GM18505 (cell line): ENCODE measurements around the gene ZBP1.

Experiments used
- ATAC-seq: cut with Tn5 transposase; IDR thresholded peaks from one replicate; pipeline ENCODE4 v1.9.1; 2021; ENCODE audit not compliant: unreplicated experiment
- POLR2A ChIP-seq: IDR thresholded peaks from 4 replicates; pipeline ENCODE4 v1.6.1; 2011; ENCODE audit warnings: borderline replicate concordance; ENCODE audit not compliant: insufficient read depth, insufficient read length; ENCODE audit errors: extremely low read depth

Gene ZBP1

GRCh38 chr20:57589728-57590484, 30.3 kb downstream of the ZBP1 start:
- ATAC-seq, result no peak
- no peak for TF ChIP-seq POLR2A

- TF ChIP-seq POLR2A, result no peak
- no peak for ATAC-seq
Observed at GRCh38 chr20:57589123-57589727, 31.0 kb downstream of the ZBP1 start.

GRCh38 chr20:57588596-57588995, 31.6 kb downstream of the ZBP1 start:
- no peak for ATAC-seq
- TF ChIP-seq POLR2A, result no peak

- TF ChIP-seq POLR2A, result no peak
- ATAC-seq, result no peak
Observed at GRCh38 chr20:57587989-57588377, 32.2 kb downstream of the ZBP1 start.

- ATAC-seq, result no peak
- TF ChIP-seq POLR2A, result no peak
Observed at GRCh38 chr20:57587278-57587988, 32.8 kb downstream of the ZBP1 start.

- no peak for TF ChIP-seq POLR2A
- no peak for ATAC-seq
Observed at GRCh38 chr20:57586943-57587277, 33.3 kb downstream of the ZBP1 start.

GRCh38 chr20:57586370-57586793, 33.8 kb downstream of the ZBP1 start:
- ATAC-seq, result no peak

GRCh38 chr20:57585466-57586213, 34.6 kb downstream of the ZBP1 start:
- no peak for ATAC-seq
- no peak for TF ChIP-seq POLR2A

More at GRCh38 chr20:57586370-57586793, 33.8 kb downstream of the ZBP1 start:
- TF ChIP-seq POLR2A, result no peak

- no peak for TF ChIP-seq POLR2A
- ATAC-seq, result no peak
Observed at GRCh38 chr20:57584768-57585461, 35.3 kb downstream of the ZBP1 start.

GRCh38 chr20:57583289-57584257, 36.7 kb downstream of the ZBP1 start:
- no peak for ATAC-seq
- no peak for TF ChIP-seq POLR2A

- no peak for TF ChIP-seq POLR2A
- no peak for ATAC-seq
Observed at GRCh38 chr20:57582432-57583288, 37.6 kb downstream of the ZBP1 start.

- no peak for TF ChIP-seq POLR2A
- no peak for ATAC-seq
Observed at GRCh38 chr20:57582029-57582378, 38.2 kb downstream of the ZBP1 start.
